ENCODE results near the gene ZNF697. TPM values are rescaled to one million over a fixed set of nuclear protein-coding genes. Genes with fewer than 3 reads are reported as not detected.

Gene ZNF697
- total RNA-seq, 1 donor from 2014 or later = 0.07 TPM

GRCh38 chr1:119674835-119675289 is 26.8 kb upstream of the ZNF697 start:
- Mint-ChIP-seq H3K9me3 (no peaks in the 10 kb centered on the region), H3K4me3 (no peak overlapping the region), H3K27ac (no peak overlapping the region), H3K36me3 (ENCODE audit: low read depth) (no peaks in the 10 kb centered on the region), H3K4me1 (peaks cover 6% of the 10 kb centered on the region), H3K27me3 (peaks cover 24% of the 10 kb centered on the region)
- TF ChIP-seq CTCF (IDR thresholded peaks at IDR 0.05) = no peak
- DNase-seq = no peak
- peak; percentile 82 for ATAC-seq (ENCODE audit: low read depth)
- intact Hi-C loops (cut with micrococcal nuclease) = loop anchor here (1.0 to 2.0 kb wide), 3 partner anchors 62 to 386 kb away; no protein-coding TSS in a partner anchor
- POLR2A ChIA-PET = no interaction called here
- CTCF ChIA-PET = interaction anchor here (0.6 to 2.8 kb wide), 13 partner anchors 9 to 395 kb away, joined by 3 to 15 read pairs (median 4); no protein-coding TSS in a partner anchor

GRCh38 chr1:119674111-119674526 is 26.1 kb upstream of the ZNF697 start:
- Mint-ChIP-seq H3K9me3 (no peaks in the 10 kb centered on the region), H3K4me1 (peaks cover 6% of the 10 kb centered on the region), H3K4me3 (no peak overlapping the region), H3K27ac (no peak overlapping the region), H3K27me3 (peaks cover 27% of the 10 kb centered on the region), H3K36me3 (ENCODE audit: low read depth) (no peaks in the 10 kb centered on the region)
- ChIA-PET CTCF (interaction anchor here (1.5 to 2.8 kb wide), 5 partner anchors 13 to 123 kb away, joined by 3 to 15 read pairs (median 13); no protein-coding TSS in a partner anchor), POLR2A (no interaction called here)
- no peak for ATAC-seq (ENCODE audit: low read depth)
- no peak for TF ChIP-seq CTCF (IDR thresholded peaks at IDR 0.05)
- intact Hi-C loops (cut with micrococcal nuclease) = loop anchor here (2.0 kb wide), 1 partner anchor 385 kb away; no protein-coding TSS in a partner anchor
- no peak for DNase-seq

GRCh38 chr1:119673171-119673940 is 25.3 kb upstream of the ZNF697 start:
- intact Hi-C loops (cut with micrococcal nuclease) = no loop called here
- Mint-ChIP-seq H3K4me3 (no peak overlapping the region), H3K36me3 (ENCODE audit: low read depth) (no peaks in the 10 kb centered on the region), H3K27ac (no peak overlapping the region), H3K4me1 (peaks cover 6% of the 10 kb centered on the region), H3K27me3 (peaks cover 25% of the 10 kb centered on the region), H3K9me3 (no peaks in the 10 kb centered on the region)
- ATAC-seq (ENCODE audit: low read depth) (no peak), DNase-seq (no peak)
- ChIA-PET CTCF (interaction anchor here (1.0 to 2.6 kb wide), 2 partner anchors 11 to 122 kb away, joined by 3 to 15 read pairs; no protein-coding TSS in a partner anchor), POLR2A (no interaction called here)
- no peak for TF ChIP-seq CTCF (IDR thresholded peaks at IDR 0.05)

- ATAC-seq (ENCODE audit: low read depth) = no peak
- no peaks in the 10 kb centered on the region for H3K36me3 Mint-ChIP-seq (ENCODE audit: low read depth)
- no peaks in the 10 kb centered on the region for H3K9me3 Mint-ChIP-seq
- ChIA-PET POLR2A (no interaction called here), CTCF (no interaction called here)
- H3K27ac Mint-ChIP-seq = no peak overlapping the region
- peaks cover 6% of the 10 kb centered on the region for H3K4me1 Mint-ChIP-seq
- H3K27me3 Mint-ChIP-seq = peaks cover 20% of the 10 kb centered on the region
- no peak for TF ChIP-seq CTCF (IDR thresholded peaks at IDR 0.05)
- no peak for DNase-seq
- H3K4me3 Mint-ChIP-seq = no peak overlapping the region
- intact Hi-C loops (cut with micrococcal nuclease) = no loop called here
These were observed 22.8 kb upstream of the ZNF697 start for GRCh38 chr1:119670898-119671297.

- ChIA-PET POLR2A (interaction anchor here (0.6 kb wide), 1 partner anchor 11 kb away, joined by 3 read pairs; no protein-coding TSS in a partner anchor), CTCF (interaction anchor here (1.6 kb wide), 1 partner anchor 11 kb away, joined by 3 read pairs; no protein-coding TSS in a partner anchor)
- Mint-ChIP-seq H3K4me3 (no peak overlapping the region), H3K9me3 (no peaks in the 10 kb centered on the region), H3K27ac (no peak overlapping the region), H3K4me1 (no peaks in the 10 kb centered on the region), H3K27me3 (peaks cover 12% of the 10 kb centered on the region), H3K36me3 (ENCODE audit: low read depth) (no peaks in the 10 kb centered on the region)
- ATAC-seq (ENCODE audit: low read depth) (no peak), DNase-seq (no peak)
- TF ChIP-seq CTCF (IDR thresholded peaks at IDR 0.05) = no peak
- intact Hi-C loops (cut with micrococcal nuclease) = no loop called here
These were observed 19.1 kb upstream of the ZNF697 start for GRCh38 chr1:119667173-119667572.
